GM04504 (cell line): Measurements from ENCODE around the gene UTP25.

Source experiments
- DNase-seq: peaks from one replicate; pipeline ENCODE4 v3.0.0-alpha.2; 2012; ENCODE audit warnings: low read depth

UTP25 gene

GRCh38 chr1:209805875-209806760, 21.7 kb upstream of the UTP25 start, which contains the start of gene IRF6:
IRF6 (minus strand) TSS chr1:209806142; CDS start chr1:209801413, 4,729 bp downstream.
- no peak for DNase-seq

- no peak for DNase-seq
Measured at GRCh38 chr1:209807509-209807908, 20.3 kb upstream of the UTP25 start.

- peak; percentile 84 for DNase-seq
Measured at GRCh38 chr1:209808059-209808581, 19.7 kb upstream of the UTP25 start.

- no peak for DNase-seq
Measured at GRCh38 chr1:209809611-209810010, 18.2 kb upstream of the UTP25 start.

- no peak for DNase-seq
Measured at GRCh38 chr1:209810783-209811182, 17.0 kb upstream of the UTP25 start.

GRCh38 chr1:209813902-209814301, 13.9 kb upstream of the UTP25 start:
- no peak for DNase-seq

- DNase-seq, result no peak
Measured at GRCh38 chr1:209815490-209815889, 12.3 kb upstream of the UTP25 start.

- no peak for DNase-seq
Measured at GRCh38 chr1:209815931-209816341, 11.8 kb upstream of the UTP25 start.

- DNase-seq, result no peak
Measured at GRCh38 chr1:209816923-209817322, 10.8 kb upstream of the UTP25 start.

GRCh38 chr1:209817691-209818090, 10.1 kb upstream of the UTP25 start:
- DNase-seq, result no peak

GRCh38 chr1:209819058-209819457, 8.7 kb upstream of the UTP25 start:
- DNase-seq, result no peak

- no peak for DNase-seq
Measured at GRCh38 chr1:209820986-209821385, 6.8 kb upstream of the UTP25 start.

- DNase-seq, result no peak
Measured at GRCh38 chr1:209822706-209823105, 5.1 kb upstream of the UTP25 start.

GRCh38 chr1:209823143-209824041, 4.4 kb upstream of the UTP25 start:
- no peak for DNase-seq

- DNase-seq, result no peak
Measured at GRCh38 chr1:209825591-209826434, 2.0 kb upstream of the UTP25 start.

GRCh38 chr1:209829716-209830115, 1.9 kb downstream of the UTP25 start:
- DNase-seq, result no peak

- DNase-seq, result no peak
Measured at GRCh38 chr1:209830722-209831121, 3.0 kb downstream of the UTP25 start.

- no peak for DNase-seq
Measured at GRCh38 chr1:209831615-209832014, 3.8 kb downstream of the UTP25 start.

- DNase-seq, result peak; percentile 33
Measured at GRCh38 chr1:209835782-209836298, 8.1 kb downstream of the UTP25 start.

GRCh38 chr1:209837671-209838070, 9.9 kb downstream of the UTP25 start:
- no peak for DNase-seq

- no peak for DNase-seq
Measured at GRCh38 chr1:209838537-209838936, 10.8 kb downstream of the UTP25 start.
